Upper lobe of left lung (tissue), 4 donors: ENCODE data around the gene DOCK7.

Experiments used
- CTCF ChIP-seq, 6 experiments: fragments of 450-650 bp in 4 of 6; fragments of 200-600 bp in 2 of 6; sonication (generic) in 2 of 6; IDR thresholded peaks; one replicate each; pipeline ENCODE4 v1.5.1; 2016 to 2019; ENCODE audit warnings: antibody characterized with exemption in 6 of 6
- EP300 ChIP-seq, 4 donors: sonication (generic); formaldehyde crosslinking; IDR thresholded peaks; one replicate each; pipeline ENCODE4 v1.5.1; 2017; ENCODE audit warnings: antibody characterized with exemption in 4 of 4, control low read depth in 2 of 4
- POLR2A ChIP-seq, 4 donors: fragments of 450-650 bp; IDR thresholded peaks; one replicate each; pipeline ENCODE4 v1.5.1; 2016 to 2017; ENCODE audit warnings: antibody characterized with exemption in 4 of 4, mild to moderate bottlenecking in 2 of 4
- POLR2AphosphoS5 ChIP-seq, 2 donors: sonication (generic); formaldehyde crosslinking; IDR thresholded peaks; one replicate each; pipeline ENCODE4 v1.5.1; 2017; ENCODE audit warnings: antibody characterized with exemption in 2 of 2

GRCh38 chr1:62450301-62450700, 237.9 kb downstream of the DOCK7 start:
- TF ChIP-seq CTCF (IDR thresholded peaks at IDR 0.05), result no peak
- TF ChIP-seq POLR2AphosphoS5 (IDR thresholded peaks at IDR 0.05), result no peak
- TF ChIP-seq POLR2A (IDR thresholded peaks at IDR 0.05), result no peak
- TF ChIP-seq EP300 (IDR thresholded peaks at IDR 0.05), result no peak
